HCT116 (cell line): ENCODE measurements around the gene RNPS1. TPM values are rescaled to one million over a fixed set of nuclear protein-coding genes. Genes with fewer than 3 reads are reported as not detected.

ENCODE experiments used
- ATAC-seq: fragments of 200-7000 bp; cut with Tn5 transposase; 2 replicates; pipeline ENCODE4 v1.9.1; 2020; ENCODE audit warnings: mild to moderate bottlenecking, moderate library complexity
- BruUV-seq: library from RNA; stranded (reverse); fragments of 400-500 nt; replicated peaks from 2 replicates; lab custom pipeline; 2021; lab: Mats Ljungman, UMichigan
- CTCF ChIA-PET: fragments of 300-600 bp; sonication (Branson Sonifier 250); formaldehyde crosslinking; loops from one replicate; lab custom pipeline; 2021; ENCODE audit warnings: antibody characterized with exemption; lab: Charles Lee
- POLR2A ChIA-PET: fragments of 300-600, 350-600 bp; sonication (Branson Sonifier 250); formaldehyde crosslinking; loops from one replicate; lab custom pipeline; 2021; ENCODE audit warnings: antibody characterized with exemption; lab: Charles Lee
- RAD21 ChIA-PET, 2 experiments: fragments of 300-600 bp; sonication (Branson Sonifier 250); formaldehyde crosslinking; loops; one replicate each; lab custom pipeline; 2023; ENCODE audit warnings: low total read pairs in 2 of 2; ENCODE audit not compliant: uncharacterized antibody in 2 of 2, unreplicated experiment in 2 of 2, low non-redundant PET in 1 of 2; lab: Charles Lee
- DNase-seq: peaks from one replicate; pipeline ENCODE4 v3.0.0-alpha.2; 2010; ENCODE audit warnings: low read depth, low spot score
- H2AFZ ChIP-seq: fragments of 200-600 bp; shearing (Covaris generic), sonication (generic); 2 replicates; pipeline ENCODE4 v1.6.1; 2017; ENCODE audit warnings: low read depth, mixed run types, mixed read lengths, antibody characterized with exemption, low read length; ENCODE audit not compliant: poor library complexity, severe bottlenecking
- H3K27ac ChIP-seq: 2 replicates; pipeline ENCODE4 v1.5.1; 2012; ENCODE audit warnings: low read depth, low read length
- H3K27me3 ChIP-seq: fragments of 200-600 bp; sonication (generic); 2 replicates; pipeline ENCODE4 v1.6.1; 2016; ENCODE audit warnings: mixed run types, low read length, mixed read lengths; ENCODE audit not compliant: insufficient read depth
- H3K36me3 ChIP-seq, 2 experiments: fragments of 200-500 bp in 1 of 2; fragments of 200-600 bp in 1 of 2; sonication (Bioruptor generic) in 1 of 2; sonication (generic) in 1 of 2; 2 replicates each; pipeline versions ENCODE4 v1.5.1 to v1.6.1; 2014 to 2016; ENCODE audit warnings: low read length in 2 of 2, inconsistent platforms in 1 of 2, mixed read lengths in 1 of 2, mixed run types in 1 of 2; ENCODE audit not compliant: insufficient read depth in 2 of 2, control insufficient read depth in 1 of 2
- H3K4me1 ChIP-seq, 2 experiments: fragments of 200-600 bp in 1 of 2; sonication (generic) in 1 of 2; 2 replicates each; pipeline versions ENCODE4 v1.5.1 to v1.6.1; 2012 to 2017; ENCODE audit warnings: low read length in 2 of 2, inconsistent platforms in 1 of 2, mild to moderate bottlenecking in 1 of 2, mixed read lengths in 1 of 2, mixed run types in 1 of 2, moderate library complexity in 1 of 2; ENCODE audit not compliant: insufficient read depth in 2 of 2, control insufficient read depth in 1 of 2
- H3K4me2 ChIP-seq: fragments of 200-600 bp; sonication (generic); 2 replicates; pipeline ENCODE4 v1.6.1; 2017; ENCODE audit warnings: mixed run types, low read length, mixed read lengths
- H3K4me3 ChIP-seq, 2 experiments: fragments of 200-600 bp in 1 of 2; sonication (generic) in 1 of 2; replicated peaks in 1 of 2; 2 replicates each; pipeline ENCODE4 v1.5.1; 2011 to 2016; ENCODE audit warnings: low read length in 2 of 2, control low read depth in 1 of 2, low read depth in 1 of 2, mild to moderate bottlenecking in 1 of 2, mixed read lengths in 1 of 2, mixed run types in 1 of 2
- H3K79me2 ChIP-seq: fragments of 200-600 bp; sonication (generic); 2 replicates; pipeline ENCODE4 v1.6.1; 2017; ENCODE audit warnings: mild to moderate bottlenecking, mixed run types, low read length, moderate library complexity, mixed read lengths; ENCODE audit not compliant: insufficient read depth
- H3K9ac ChIP-seq: fragments of 200-600 bp; sonication (generic); 2 replicates; pipeline ENCODE4 v1.6.1; 2016; ENCODE audit warnings: low read length, mixed read lengths
- H3K9me2 ChIP-seq: fragments of 200-600 bp; sonication (generic), shearing (Covaris generic); 2 replicates; pipeline ENCODE4 v1.6.1; 2017; ENCODE audit warnings: mixed run types, mild to moderate bottlenecking, moderate library complexity; ENCODE audit not compliant: insufficient read depth
- H3K9me3 ChIP-seq, 2 experiments: fragments of 200-500 bp in 1 of 2; fragments of 200-600 bp in 1 of 2; sonication (Bioruptor generic) in 1 of 2; sonication (generic) in 1 of 2; 2 replicates each; pipeline ENCODE4 v1.6.1; 2014 to 2017; ENCODE audit warnings: low read length in 2 of 2, mixed read lengths in 2 of 2, inconsistent platforms in 1 of 2, low read depth in 1 of 2, mild to moderate bottlenecking in 1 of 2, mixed run types in 1 of 2, moderate library complexity in 1 of 2; ENCODE audit not compliant: control insufficient read depth in 1 of 2, insufficient read depth in 1 of 2
- H4K20me1 ChIP-seq: fragments of 200-600 bp; sonication (generic), shearing (Covaris generic); 2 replicates; pipeline ENCODE4 v1.6.1; 2017; ENCODE audit warnings: mixed run types, mild to moderate bottlenecking, moderate library complexity; ENCODE audit not compliant: insufficient read depth
- CBX3 ChIP-seq: IDR thresholded peaks from 2 replicates; pipeline ENCODE4 v1.6.1; 2012; ENCODE audit warnings: low read depth
- CEBPB ChIP-seq: IDR thresholded peaks from 2 replicates; pipeline ENCODE4 v1.6.1; 2012; ENCODE audit warnings: low read depth
- EGR1 ChIP-seq: IDR thresholded peaks from 2 replicates; pipeline ENCODE4 v1.6.1; 2012; ENCODE audit warnings: low read depth
- ELF1 ChIP-seq: IDR thresholded peaks from 2 replicates; pipeline ENCODE4 v1.6.1; 2012; ENCODE audit warnings: low read depth, borderline replicate concordance
- EZH2phosphoT487 ChIP-seq: fragments of 200-600 bp; IDR thresholded peaks from 2 replicates; pipeline ENCODE4 v1.6.1; 2018; ENCODE audit warnings: antibody characterized with exemption, borderline replicate concordance
- FOSL1 ChIP-seq: IDR thresholded peaks from 2 replicates; pipeline ENCODE4 v1.6.1; 2012; ENCODE audit warnings: low read depth
- JUND ChIP-seq: IDR thresholded peaks from 2 replicates; pipeline ENCODE4 v1.6.1; 2012
- POLR2A ChIP-seq: IDR thresholded peaks from 2 replicates; pipeline ENCODE4 v1.7.0; 2011; ENCODE audit warnings: borderline replicate concordance; ENCODE audit not compliant: insufficient read depth, insufficient read length; ENCODE audit errors: extremely low read depth
- POLR2AphosphoS5 ChIP-seq: IDR thresholded peaks from 2 replicates; pipeline ENCODE4 v1.6.1; 2011; ENCODE audit warnings: mild to moderate bottlenecking, low read depth, low read length, moderate library complexity
- SIN3A ChIP-seq: IDR thresholded peaks from 2 replicates; pipeline ENCODE4 v1.6.1; 2012; ENCODE audit warnings: low read depth
- TCF7L2 ChIP-seq: IDR thresholded peaks from 2 replicates; pipeline ENCODE4 v1.7.0; 2011; ENCODE audit warnings: borderline replicate concordance, inconsistent platforms; ENCODE audit not compliant: insufficient read depth, insufficient read length; ENCODE audit errors: extremely low read depth
- YY1 ChIP-seq: IDR thresholded peaks from 2 replicates; pipeline ENCODE4 v1.6.1; 2011; ENCODE audit warnings: low read length, low read depth, moderate library complexity, mild to moderate bottlenecking; ENCODE audit not compliant: insufficient replicate concordance; ENCODE audit errors: extremely low read depth
- ZFX ChIP-seq: fragments of 450-650 bp; IDR thresholded peaks from 2 replicates; pipeline ENCODE4 v1.6.1; 2017
- ZNF274 ChIP-seq: fragments of 200-500 bp; sonication (Bioruptor generic); IDR thresholded peaks from 2 replicates; pipeline ENCODE4 v1.6.1; 2014; ENCODE audit warnings: mild to moderate bottlenecking, low read depth, low read length, inconsistent platforms
- intact Hi-C: fragments of 100-400 bp; cut with micrococcal nuclease; formaldehyde crosslinking; loops from 2 replicates; pipeline ENCODE4 v1.10.0; 2022
- total RNA-seq: library from RNA; stranded (reverse); gene quantifications from one replicate; pipeline ENCODE4 v1.2.1, GENCODE V29; 2021; ENCODE audit not compliant: unreplicated experiment
- TF ChIP-seq, protein P1 (sequence below): IDR thresholded peaks from 2 replicates; pipeline ENCODE4 v1.6.1; 2011; ENCODE audit warnings: mild to moderate bottlenecking, low read length, moderate library complexity; ENCODE audit not compliant: insufficient replicate concordance; ENCODE audit errors: extremely low read depth
- TF ChIP-seq, protein P2 (sequence below), 3 experiments: fragments of 200-600 bp in 1 of 3; sonication (generic) in 1 of 3; IDR thresholded peaks in 2 of 3; conservative IDR thresholded peaks in 1 of 3; 2 replicates each; pipeline ENCODE4 v1.5.1; 2012 to 2017; ENCODE audit warnings: low read depth in 2 of 3, low read length in 2 of 3, antibody characterized with exemption in 1 of 3, borderline replicate concordance in 1 of 3, control low read depth in 1 of 3, mild to moderate bottlenecking in 1 of 3, mixed read lengths in 1 of 3, mixed run types in 1 of 3, moderate library complexity in 1 of 3; ENCODE audit not compliant: insufficient read depth in 1 of 3
- TF ChIP-seq, protein P3 (sequence below): IDR thresholded peaks from 2 replicates; pipeline ENCODE4 v1.6.1; 2012; ENCODE audit warnings: low read depth

The RNPS1 gene
- total RNA-seq, 1 experiment from 2014 or later = 257 TPM

DNA sequence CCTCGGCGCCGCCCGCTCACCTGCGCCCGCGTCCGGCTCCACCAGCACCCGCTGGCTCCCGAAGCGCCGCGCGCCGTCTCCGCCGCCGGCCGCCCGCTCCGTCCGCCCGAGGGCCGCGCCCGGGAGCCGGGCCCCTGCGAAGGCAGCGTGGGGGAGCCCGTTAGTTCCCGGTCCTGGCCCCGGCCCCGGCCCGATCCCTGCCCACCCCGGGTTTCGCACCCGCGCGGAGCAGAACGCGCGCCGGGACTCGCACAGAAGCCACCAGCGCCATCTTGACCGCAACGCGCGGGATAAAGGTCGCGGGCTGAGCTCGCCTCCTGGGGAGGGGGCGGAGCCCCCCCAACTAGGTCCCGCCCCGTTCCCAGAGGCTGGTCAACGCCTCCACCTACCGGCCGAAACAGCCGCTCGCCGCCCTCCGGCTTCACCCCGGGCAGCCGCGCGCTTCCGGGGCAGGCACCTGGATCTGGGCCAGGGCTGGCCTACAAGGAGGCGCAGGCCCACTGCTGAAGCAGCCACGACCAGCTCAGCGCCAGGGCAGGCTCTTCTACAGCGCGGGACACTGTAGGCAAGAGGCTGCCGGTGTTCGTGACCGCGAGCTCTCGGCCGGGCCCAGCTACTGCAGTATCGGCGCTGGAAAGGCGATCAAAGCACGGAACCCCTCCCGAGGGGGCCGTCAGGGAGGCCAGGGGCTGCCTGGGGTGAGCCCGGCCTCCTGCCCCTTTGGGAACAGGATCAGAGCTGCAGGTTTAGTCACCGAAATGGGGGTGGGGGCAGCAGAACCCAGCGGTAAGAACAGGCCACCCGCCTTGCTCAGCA lies 16.4 kb downstream of the RNPS1 start, which contains the start of gene ECI1:
Gene ECI1, minus strand, starts transcription at position 292 of the 816 bp plus-strand sequence. Its CDS starts 21 bp downstream, at position 271.
- ChIA-PET RAD21 (interaction anchor here in 1 of 2 experiments (0.5 to 1.4 kb wide), 2 partner anchors 57 to 280 kb away, joined by 3 to 5 read pairs; no protein-coding TSS in a partner anchor), POLR2A (interaction anchor here (0.7 to 2.8 kb wide), 15 partner anchors 9 to 660 kb away, joined by 3 to 21 read pairs (median 5); partner anchors contain the start of genes E4F1, FLYWCH1, NTHL1 and PGP), CTCF (interaction anchor here (0.8 to 2.7 kb wide), 6 partner anchors 28 to 250 kb away, joined by 3 to 24 read pairs (median 4); partner anchors contain the start of genes CASKIN1, E4F1, PGP and TRAF7)
- Histone ChIP-seq H3K79me2 (peaks cover 63% of the 10 kb centered on the region), H3K9me2 (no peaks in the 10 kb centered on the region), H3K4me2 (peak within 1 kb of the TSS; percentile 84), H4K20me1 (peaks cover 2% of the 10 kb centered on the region; the same call in 1 of the 2 replicates), H3K27me3 (no peaks in the 10 kb centered on the region), H3K9me3 (no peaks in the 10 kb centered on the region), H3K36me3 (peaks cover 25 to 34% of the 10 kb centered on the region in 2 experiments; a peak in 3 of 4 replicates), H2AFZ (no peak within 1 kb of the TSS), H3K27ac (peak within 1 kb of the TSS; percentile 89), H3K4me3 (peak within 1 kb of the TSS; percentile 66 to 75), H3K9ac (peak within 1 kb of the TSS; percentile 79), H3K4me1 (peaks cover 15 to 31% of the 10 kb centered on the region in 2 experiments)
- peak; percentile 89 for ATAC-seq
- no TSS peak for BruUV-seq
- intact Hi-C loops = loop anchor here (1.0 to 10.0 kb wide), 4 partner anchors 28 to 227 kb away; partner anchors contain the start of genes E4F1 and NHERF2
- DNase-seq = peak; percentile 85
- TF ChIP-seq TCF7L2 = peak; percentile 46
- no peak for TF ChIP-seq EZH2phosphoT487
- TF ChIP-seq, protein P1, sequence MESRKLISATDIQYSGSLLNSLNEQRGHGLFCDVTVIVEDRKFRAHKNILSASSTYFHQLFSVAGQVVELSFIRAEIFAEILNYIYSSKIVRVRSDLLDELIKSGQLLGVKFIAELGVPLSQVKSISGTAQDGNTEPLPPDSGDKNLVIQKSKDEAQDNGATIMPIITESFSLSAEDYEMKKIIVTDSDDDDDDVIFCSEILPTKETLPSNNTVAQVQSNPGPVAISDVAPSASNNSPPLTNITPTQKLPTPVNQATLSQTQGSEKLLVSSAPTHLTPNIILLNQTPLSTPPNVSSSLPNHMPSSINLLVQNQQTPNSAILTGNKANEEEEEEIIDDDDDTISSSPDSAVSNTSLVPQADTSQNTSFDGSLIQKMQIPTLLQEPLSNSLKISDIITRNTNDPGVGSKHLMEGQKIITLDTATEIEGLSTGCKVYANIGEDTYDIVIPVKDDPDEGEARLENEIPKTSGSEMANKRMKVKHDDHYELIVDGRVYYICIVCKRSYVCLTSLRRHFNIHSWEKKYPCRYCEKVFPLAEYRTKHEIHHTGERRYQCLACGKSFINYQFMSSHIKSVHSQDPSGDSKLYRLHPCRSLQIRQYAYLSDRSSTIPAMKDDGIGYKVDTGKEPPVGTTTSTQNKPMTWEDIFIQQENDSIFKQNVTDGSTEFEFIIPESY = peak; percentile 70
- no peak; the same call in 1 of the 2 replicates for TF ChIP-seq CBX3
- no peak; the same call in 1 of the 2 replicates for TF ChIP-seq ELF1
- no peak for TF ChIP-seq ZNF274
- TF ChIP-seq FOSL1 = no peak
- no peak for TF ChIP-seq JUND
- peak; percentile 77; the same call in 1 of the 2 replicates for TF ChIP-seq ZFX
- TF ChIP-seq POLR2AphosphoS5 = peak; percentile 93
- peak; percentile 81 for TF ChIP-seq EGR1
- TF ChIP-seq YY1 = peak; percentile 94
- peak; percentile 76 for TF ChIP-seq SIN3A
- TF ChIP-seq, protein P2, sequence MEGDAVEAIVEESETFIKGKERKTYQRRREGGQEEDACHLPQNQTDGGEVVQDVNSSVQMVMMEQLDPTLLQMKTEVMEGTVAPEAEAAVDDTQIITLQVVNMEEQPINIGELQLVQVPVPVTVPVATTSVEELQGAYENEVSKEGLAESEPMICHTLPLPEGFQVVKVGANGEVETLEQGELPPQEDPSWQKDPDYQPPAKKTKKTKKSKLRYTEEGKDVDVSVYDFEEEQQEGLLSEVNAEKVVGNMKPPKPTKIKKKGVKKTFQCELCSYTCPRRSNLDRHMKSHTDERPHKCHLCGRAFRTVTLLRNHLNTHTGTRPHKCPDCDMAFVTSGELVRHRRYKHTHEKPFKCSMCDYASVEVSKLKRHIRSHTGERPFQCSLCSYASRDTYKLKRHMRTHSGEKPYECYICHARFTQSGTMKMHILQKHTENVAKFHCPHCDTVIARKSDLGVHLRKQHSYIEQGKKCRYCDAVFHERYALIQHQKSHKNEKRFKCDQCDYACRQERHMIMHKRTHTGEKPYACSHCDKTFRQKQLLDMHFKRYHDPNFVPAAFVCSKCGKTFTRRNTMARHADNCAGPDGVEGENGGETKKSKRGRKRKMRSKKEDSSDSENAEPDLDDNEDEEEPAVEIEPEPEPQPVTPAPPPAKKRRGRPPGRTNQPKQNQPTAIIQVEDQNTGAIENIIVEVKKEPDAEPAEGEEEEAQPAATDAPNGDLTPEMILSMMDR (IDR thresholded peaks at IDR 0.05 in 2 of 3, conservative IDR thresholded peaks at IDR 0.05 in 1 of 3; ENCODE audit: borderline replicate concordance in 1 of 3, insufficient read depth in 1 of 3, low read depth in 2 of 3, low read length in 2 of 3) = peak; percentile 43 to 59 (median 49); a peak in 5 of 6 replicates
- TF ChIP-seq, protein P3, sequence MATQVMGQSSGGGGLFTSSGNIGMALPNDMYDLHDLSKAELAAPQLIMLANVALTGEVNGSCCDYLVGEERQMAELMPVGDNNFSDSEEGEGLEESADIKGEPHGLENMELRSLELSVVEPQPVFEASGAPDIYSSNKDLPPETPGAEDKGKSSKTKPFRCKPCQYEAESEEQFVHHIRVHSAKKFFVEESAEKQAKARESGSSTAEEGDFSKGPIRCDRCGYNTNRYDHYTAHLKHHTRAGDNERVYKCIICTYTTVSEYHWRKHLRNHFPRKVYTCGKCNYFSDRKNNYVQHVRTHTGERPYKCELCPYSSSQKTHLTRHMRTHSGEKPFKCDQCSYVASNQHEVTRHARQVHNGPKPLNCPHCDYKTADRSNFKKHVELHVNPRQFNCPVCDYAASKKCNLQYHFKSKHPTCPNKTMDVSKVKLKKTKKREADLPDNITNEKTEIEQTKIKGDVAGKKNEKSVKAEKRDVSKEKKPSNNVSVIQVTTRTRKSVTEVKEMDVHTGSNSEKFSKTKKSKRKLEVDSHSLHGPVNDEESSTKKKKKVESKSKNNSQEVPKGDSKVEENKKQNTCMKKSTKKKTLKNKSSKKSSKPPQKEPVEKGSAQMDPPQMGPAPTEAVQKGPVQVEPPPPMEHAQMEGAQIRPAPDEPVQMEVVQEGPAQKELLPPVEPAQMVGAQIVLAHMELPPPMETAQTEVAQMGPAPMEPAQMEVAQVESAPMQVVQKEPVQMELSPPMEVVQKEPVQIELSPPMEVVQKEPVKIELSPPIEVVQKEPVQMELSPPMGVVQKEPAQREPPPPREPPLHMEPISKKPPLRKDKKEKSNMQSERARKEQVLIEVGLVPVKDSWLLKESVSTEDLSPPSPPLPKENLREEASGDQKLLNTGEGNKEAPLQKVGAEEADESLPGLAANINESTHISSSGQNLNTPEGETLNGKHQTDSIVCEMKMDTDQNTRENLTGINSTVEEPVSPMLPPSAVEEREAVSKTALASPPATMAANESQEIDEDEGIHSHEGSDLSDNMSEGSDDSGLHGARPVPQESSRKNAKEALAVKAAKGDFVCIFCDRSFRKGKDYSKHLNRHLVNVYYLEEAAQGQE = no peak
- TF ChIP-seq POLR2A = peak; percentile 87
- TF ChIP-seq CEBPB = no peak
